Measurements from ENCODE around the gene CDK11B.
"Not testable (repeated sequence)": the region's sequence is repeated elsewhere in the genome, so short reads cannot be mapped to it uniquely, and the experiment has no call there.

CDK11B gene

GRCh38 chr1:1646326-1646725 lies 12.5 kb downstream of the CDK11B start:
- POLR2A ChIA-PET; H3K4me3 ChIP-seq (ENCODE audit: control insufficient read depth in 1 of 7, extremely low read depth in 1 of 7, insufficient read depth in 4 of 7, low read depth in 2 of 7, low read length in 6 of 7); CTCF ChIA-PET; H3K27ac ChIP-seq (ENCODE audit: insufficient read depth in 1 of 2, low read depth in 1 of 2, low read length in 2 of 2, poor library complexity in 1 of 2, severe bottlenecking in 2 of 2); H3K27me3 ChIP-seq (replicated peaks in 2 of 5; ENCODE audit: control insufficient read depth in 4 of 5, insufficient read depth in 5 of 5, low read length in 4 of 5); H3K9me3 ChIP-seq (ENCODE audit: control extremely low read depth in 1 of 5, control insufficient read depth in 4 of 5, insufficient read depth in 2 of 5, low read depth in 1 of 5, low read length in 4 of 5); DNase-seq; H3K4me1 ChIP-seq (ENCODE audit: control extremely low read depth in 1 of 4, control insufficient read depth in 4 of 4, insufficient read depth in 4 of 4, low read length in 3 of 4): not testable (repeated sequence)
- WGBS (ENCODE audit: insufficient coverage) = 57% methylated on average over 1 of the region's 5 CpGs
- H3K36me3 ChIP-seq (ENCODE audit: control insufficient read depth in 4 of 4, insufficient read depth in 4 of 4, low read length in 3 of 4) = peaks cover 1 to 32% (median 18%) of the 10 kb centered on the region in 4 experiments

- CTCF ChIA-PET; H3K27ac ChIP-seq (ENCODE audit: insufficient read depth in 1 of 2, low read depth in 1 of 2, low read length in 2 of 2, poor library complexity in 1 of 2, severe bottlenecking in 2 of 2); H3K27me3 ChIP-seq (replicated peaks in 2 of 5; ENCODE audit: control insufficient read depth in 4 of 5, insufficient read depth in 5 of 5, low read length in 4 of 5); H3K4me3 ChIP-seq (ENCODE audit: control insufficient read depth in 1 of 7, extremely low read depth in 1 of 7, insufficient read depth in 4 of 7, low read depth in 2 of 7, low read length in 6 of 7); DNase-seq; H3K4me1 ChIP-seq (ENCODE audit: control extremely low read depth in 1 of 4, control insufficient read depth in 4 of 4, insufficient read depth in 4 of 4, low read length in 3 of 4); H3K9me3 ChIP-seq (ENCODE audit: control extremely low read depth in 1 of 5, control insufficient read depth in 4 of 5, insufficient read depth in 2 of 5, low read depth in 1 of 5, low read length in 4 of 5); POLR2A ChIA-PET: not testable (repeated sequence)
- H3K36me3 ChIP-seq (ENCODE audit: control insufficient read depth in 4 of 4, insufficient read depth in 4 of 4, low read length in 3 of 4) = peaks cover 0 to 22% (median 10%) of the 10 kb centered on the region in 4 experiments
- WGBS (ENCODE audit: insufficient coverage) = 93% methylated on average over 9 of the region's 38 CpGs
Observed at GRCh38 chr1:1640711-1641461, 17.9 kb downstream of the CDK11B start.

GRCh38 chr1:1640081-1640480 lies 18.7 kb downstream of the CDK11B start:
- DNase-seq; CTCF ChIA-PET; H3K4me3 ChIP-seq (ENCODE audit: control insufficient read depth in 1 of 7, extremely low read depth in 1 of 7, insufficient read depth in 4 of 7, low read depth in 2 of 7, low read length in 6 of 7); H3K27ac ChIP-seq (ENCODE audit: insufficient read depth in 1 of 2, low read depth in 1 of 2, low read length in 2 of 2, poor library complexity in 1 of 2, severe bottlenecking in 2 of 2); H3K9me3 ChIP-seq (ENCODE audit: control extremely low read depth in 1 of 5, control insufficient read depth in 4 of 5, insufficient read depth in 2 of 5, low read depth in 1 of 5, low read length in 4 of 5); H3K4me1 ChIP-seq (ENCODE audit: control extremely low read depth in 1 of 4, control insufficient read depth in 4 of 4, insufficient read depth in 4 of 4, low read length in 3 of 4); POLR2A ChIA-PET; H3K27me3 ChIP-seq (replicated peaks in 2 of 5; ENCODE audit: control insufficient read depth in 4 of 5, insufficient read depth in 5 of 5, low read length in 4 of 5): not testable (repeated sequence)
- peaks cover 0 to 19% (median 10%) of the 10 kb centered on the region in 4 experiments for H3K36me3 ChIP-seq (ENCODE audit: control insufficient read depth in 4 of 4, insufficient read depth in 4 of 4, low read length in 3 of 4)
- no CpG with 5 or more reads among the region's 25 CpGs for WGBS (ENCODE audit: insufficient coverage)

- H3K36me3 ChIP-seq (ENCODE audit: control insufficient read depth in 4 of 4, insufficient read depth in 4 of 4, low read length in 3 of 4) = peaks cover 0 to 19% (median 10%) of the 10 kb centered on the region in 4 experiments
- H3K4me1 ChIP-seq (ENCODE audit: control extremely low read depth in 1 of 4, control insufficient read depth in 4 of 4, insufficient read depth in 4 of 4, low read length in 3 of 4); H3K4me3 ChIP-seq (ENCODE audit: control insufficient read depth in 1 of 7, extremely low read depth in 1 of 7, insufficient read depth in 4 of 7, low read depth in 2 of 7, low read length in 6 of 7); CTCF ChIA-PET; H3K27me3 ChIP-seq (replicated peaks in 2 of 5; ENCODE audit: control insufficient read depth in 4 of 5, insufficient read depth in 5 of 5, low read length in 4 of 5); H3K27ac ChIP-seq (ENCODE audit: insufficient read depth in 1 of 2, low read depth in 1 of 2, low read length in 2 of 2, poor library complexity in 1 of 2, severe bottlenecking in 2 of 2); POLR2A ChIA-PET; DNase-seq; H3K9me3 ChIP-seq (ENCODE audit: control extremely low read depth in 1 of 5, control insufficient read depth in 4 of 5, insufficient read depth in 2 of 5, low read depth in 1 of 5, low read length in 4 of 5): not testable (repeated sequence)
- 97% methylated on average over 6 of the region's 16 CpGs for WGBS (ENCODE audit: insufficient coverage)
Observed at GRCh38 chr1:1639368-1639767, 19.4 kb downstream of the CDK11B start.

- POLR2A ChIA-PET; CTCF ChIA-PET; H3K4me3 ChIP-seq (ENCODE audit: control insufficient read depth in 1 of 7, extremely low read depth in 1 of 7, insufficient read depth in 4 of 7, low read depth in 2 of 7, low read length in 6 of 7); DNase-seq; H3K4me1 ChIP-seq (ENCODE audit: control extremely low read depth in 1 of 4, control insufficient read depth in 4 of 4, insufficient read depth in 4 of 4, low read length in 3 of 4); H3K27me3 ChIP-seq (replicated peaks in 2 of 5; ENCODE audit: control insufficient read depth in 4 of 5, insufficient read depth in 5 of 5, low read length in 4 of 5); H3K9me3 ChIP-seq (ENCODE audit: control extremely low read depth in 1 of 5, control insufficient read depth in 4 of 5, insufficient read depth in 2 of 5, low read depth in 1 of 5, low read length in 4 of 5); H3K27ac ChIP-seq (ENCODE audit: insufficient read depth in 1 of 2, low read depth in 1 of 2, low read length in 2 of 2, poor library complexity in 1 of 2, severe bottlenecking in 2 of 2): not testable (repeated sequence)
- 100% methylated on average over 5 of the region's 13 CpGs for WGBS (ENCODE audit: insufficient coverage)
- H3K36me3 ChIP-seq (ENCODE audit: control insufficient read depth in 4 of 4, insufficient read depth in 4 of 4, low read length in 3 of 4) = peaks cover 0 to 19% (median 10%) of the 10 kb centered on the region in 4 experiments
Observed at GRCh38 chr1:1638528-1638927, 20.3 kb downstream of the CDK11B start.

GRCh38 chr1:1637479-1637875 lies 21.3 kb downstream of the CDK11B start:
- H3K36me3 ChIP-seq (ENCODE audit: control insufficient read depth in 4 of 4, insufficient read depth in 4 of 4, low read length in 3 of 4) = peaks cover 0 to 19% (median 10%) of the 10 kb centered on the region in 4 experiments
- 94% methylated on average over 7 of the region's 14 CpGs for whole genome bisulfite sequencing (ENCODE audit: insufficient coverage)
- H3K27ac ChIP-seq (ENCODE audit: insufficient read depth in 1 of 2, low read depth in 1 of 2, low read length in 2 of 2, poor library complexity in 1 of 2, severe bottlenecking in 2 of 2); CTCF ChIA-PET; H3K9me3 ChIP-seq (ENCODE audit: control extremely low read depth in 1 of 5, control insufficient read depth in 4 of 5, insufficient read depth in 2 of 5, low read depth in 1 of 5, low read length in 4 of 5); H3K4me1 ChIP-seq (ENCODE audit: control extremely low read depth in 1 of 4, control insufficient read depth in 4 of 4, insufficient read depth in 4 of 4, low read length in 3 of 4); H3K4me3 ChIP-seq (ENCODE audit: control insufficient read depth in 1 of 7, extremely low read depth in 1 of 7, insufficient read depth in 4 of 7, low read depth in 2 of 7, low read length in 6 of 7); POLR2A ChIA-PET; DNase-seq; H3K27me3 ChIP-seq (replicated peaks in 2 of 5; ENCODE audit: control insufficient read depth in 4 of 5, insufficient read depth in 5 of 5, low read length in 4 of 5): not testable (repeated sequence)

- H3K9me3 ChIP-seq (ENCODE audit: control extremely low read depth in 1 of 5, control insufficient read depth in 4 of 5, insufficient read depth in 2 of 5, low read depth in 1 of 5, low read length in 4 of 5); POLR2A ChIA-PET; H3K4me1 ChIP-seq (ENCODE audit: control extremely low read depth in 1 of 4, control insufficient read depth in 4 of 4, insufficient read depth in 4 of 4, low read length in 3 of 4); H3K27me3 ChIP-seq (replicated peaks in 2 of 5; ENCODE audit: control insufficient read depth in 4 of 5, insufficient read depth in 5 of 5, low read length in 4 of 5); H3K27ac ChIP-seq (ENCODE audit: insufficient read depth in 1 of 2, low read depth in 1 of 2, low read length in 2 of 2, poor library complexity in 1 of 2, severe bottlenecking in 2 of 2); H3K4me3 ChIP-seq (ENCODE audit: control insufficient read depth in 1 of 7, extremely low read depth in 1 of 7, insufficient read depth in 4 of 7, low read depth in 2 of 7, low read length in 6 of 7); CTCF ChIA-PET; DNase-seq: not testable (repeated sequence)
- peaks cover 0 to 19% (median 10%) of the 10 kb centered on the region in 4 experiments for H3K36me3 ChIP-seq (ENCODE audit: control insufficient read depth in 4 of 4, insufficient read depth in 4 of 4, low read length in 3 of 4)
- WGBS (ENCODE audit: insufficient coverage) = 96% methylated on average over 28 of the region's 37 CpGs
Observed at GRCh38 chr1:1636621-1637478, 22.0 kb downstream of the CDK11B start.

All from common myeloid progenitor, CD34-positive (primary cell).